GM19238 (cell line): ENCODE results near the gene AP5Z1.

Source experiments
- DNase-seq: peaks from one replicate; pipeline ENCODE4 v3.0.0; 2011; ENCODE audit warnings: low spot score; ENCODE audit not compliant: insufficient read length

AP5Z1 gene

DNA sequence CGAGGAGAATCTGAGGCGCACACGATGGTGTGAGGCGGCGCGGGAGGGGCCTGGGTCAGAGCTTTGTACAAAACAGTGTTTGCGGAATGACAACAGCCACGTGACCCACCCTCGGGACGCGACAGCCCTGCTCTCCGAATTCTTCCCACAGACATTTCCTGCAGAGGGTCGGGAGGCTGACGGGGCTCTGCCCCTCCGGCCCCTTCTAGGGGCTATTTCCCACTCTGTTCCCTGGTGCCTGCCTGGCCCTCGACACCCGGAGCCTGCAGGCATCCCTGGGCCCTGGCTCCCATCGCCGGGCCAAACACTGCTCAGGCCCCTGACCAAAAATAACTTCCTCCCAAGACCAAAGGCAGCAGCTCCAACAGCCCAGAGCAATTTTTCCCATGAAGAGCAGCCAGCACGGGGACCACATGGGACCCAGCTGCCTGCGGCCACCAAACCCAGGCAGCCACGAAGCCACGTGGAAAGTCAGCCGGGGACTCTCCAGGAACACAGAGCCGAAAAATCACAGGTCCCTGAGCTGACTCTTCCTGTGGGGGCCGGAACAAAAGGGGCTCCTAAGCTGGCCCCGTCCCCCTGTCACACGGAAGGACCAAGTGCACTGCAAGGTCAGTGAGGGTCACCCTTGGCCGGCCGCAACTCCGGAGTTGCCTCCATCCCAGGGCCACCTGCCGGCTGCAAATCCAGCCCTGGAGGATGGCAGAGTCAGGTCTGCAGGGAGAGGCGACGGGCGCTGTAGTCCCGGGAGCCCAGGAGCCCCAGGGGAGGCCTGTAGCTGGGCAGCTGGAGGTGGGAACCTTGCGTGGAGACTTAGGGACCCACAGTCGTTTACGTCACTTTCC is 44.4 kb downstream of the AP5Z1 start:
- DNase-seq: no peak

DNA sequence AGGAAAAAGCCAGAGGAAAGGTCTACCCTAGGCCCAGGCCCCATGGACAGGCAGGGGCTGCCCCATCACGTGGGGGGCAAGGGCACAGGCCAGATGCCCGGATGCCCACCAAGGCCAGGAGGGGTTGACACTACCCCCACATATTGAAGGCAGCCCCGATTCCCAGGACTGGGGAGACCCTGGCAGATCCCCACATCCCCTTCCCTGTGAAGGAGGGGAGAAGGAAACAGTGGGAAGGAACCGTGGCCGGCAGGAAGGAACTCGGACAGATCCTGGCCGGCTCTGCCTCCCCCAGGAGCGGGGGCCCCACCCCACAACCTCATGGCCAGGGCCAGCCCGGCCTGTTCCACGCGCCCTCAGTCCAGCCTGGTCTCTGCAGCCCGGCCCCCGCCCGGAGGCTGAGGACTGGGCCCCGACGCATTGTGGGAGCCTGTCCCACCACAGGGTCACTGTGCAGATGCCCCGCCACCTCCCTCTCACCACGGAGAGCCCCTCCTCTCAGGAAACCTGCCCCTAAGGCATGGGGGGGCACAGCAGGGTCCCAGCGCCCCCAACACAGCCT is 45.1 kb downstream of the AP5Z1 start:
- no peak for DNase-seq

DNA sequence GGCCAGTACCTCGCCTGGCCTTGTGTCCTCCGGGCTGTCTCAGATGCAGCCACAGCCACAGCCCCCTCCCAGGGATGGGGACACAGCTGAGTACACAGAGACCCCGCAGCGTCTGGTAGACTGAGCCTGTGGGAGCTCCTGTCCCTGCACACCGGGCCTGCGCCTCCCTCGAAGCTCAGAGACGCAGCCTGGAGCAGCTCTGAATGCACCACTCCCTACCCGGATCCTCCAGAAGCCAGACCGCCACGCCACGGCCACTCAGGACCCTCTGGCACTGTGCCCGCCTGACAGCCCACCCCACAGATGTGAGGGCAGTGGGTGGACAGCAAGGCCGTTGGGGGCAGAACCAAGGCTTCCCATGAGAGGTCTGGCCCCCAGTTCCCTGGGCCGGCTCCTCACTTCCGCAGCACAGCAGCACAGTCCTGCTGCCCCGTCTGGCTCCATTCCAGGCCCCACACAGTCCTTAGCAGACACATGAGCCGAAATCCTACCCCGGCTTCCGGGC is 45.6 kb downstream of the AP5Z1 start:
- DNase-seq: no peak

DNA sequence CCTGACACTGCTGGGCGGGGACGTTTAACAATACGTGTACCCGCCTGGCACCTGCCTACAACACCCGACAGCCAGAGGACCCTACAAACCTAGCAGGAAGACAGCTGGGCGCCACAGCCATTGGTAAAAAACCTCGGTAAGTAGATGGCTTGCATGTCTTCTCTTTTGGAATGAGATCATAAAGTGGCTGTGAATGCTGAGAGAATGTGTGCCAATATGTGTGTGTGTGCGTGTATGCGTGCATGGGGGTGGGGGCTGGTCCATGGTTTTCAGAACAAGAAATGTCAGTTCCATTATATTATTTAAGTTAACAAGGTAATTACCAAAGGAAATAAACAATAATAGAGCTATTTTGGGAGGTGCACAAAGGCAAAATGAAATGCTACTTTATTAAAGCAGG is 47.3 kb downstream of the AP5Z1 start:
- DNase-seq: no peak

DNA sequence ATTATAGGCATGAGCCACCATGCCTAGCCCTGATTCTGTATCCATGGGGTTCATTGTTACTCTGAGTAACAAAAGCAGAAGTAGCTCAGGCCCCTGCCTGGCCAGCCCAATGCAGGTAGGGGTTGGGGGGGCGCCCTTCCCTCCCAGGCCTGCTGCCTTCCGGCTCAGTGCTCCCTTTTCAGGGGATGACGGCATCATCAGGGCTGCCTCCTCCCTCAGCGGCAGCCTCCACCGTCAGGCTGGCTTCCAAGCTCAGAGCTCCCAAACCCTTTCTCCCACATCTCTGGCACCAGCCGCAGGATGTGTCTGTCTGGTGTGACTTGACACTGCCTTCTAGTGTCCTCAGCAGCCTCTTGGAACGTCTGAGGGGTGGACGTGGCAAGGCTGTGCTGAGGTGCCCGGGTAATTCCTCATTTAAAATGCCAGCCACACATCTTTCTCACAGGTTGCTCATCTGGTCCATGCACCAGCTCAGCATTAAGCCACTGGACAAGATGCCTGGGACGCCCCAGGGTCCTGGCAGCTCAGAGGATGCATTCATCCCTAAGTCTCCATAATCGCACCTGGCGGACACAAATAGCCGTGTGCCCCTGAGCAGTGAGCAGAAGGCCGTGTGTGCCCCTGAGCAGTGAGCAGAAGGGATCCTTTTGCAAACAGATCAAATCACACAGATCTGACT is 48.2 kb downstream of the AP5Z1 start:
- DNase-seq: no peak

DNA sequence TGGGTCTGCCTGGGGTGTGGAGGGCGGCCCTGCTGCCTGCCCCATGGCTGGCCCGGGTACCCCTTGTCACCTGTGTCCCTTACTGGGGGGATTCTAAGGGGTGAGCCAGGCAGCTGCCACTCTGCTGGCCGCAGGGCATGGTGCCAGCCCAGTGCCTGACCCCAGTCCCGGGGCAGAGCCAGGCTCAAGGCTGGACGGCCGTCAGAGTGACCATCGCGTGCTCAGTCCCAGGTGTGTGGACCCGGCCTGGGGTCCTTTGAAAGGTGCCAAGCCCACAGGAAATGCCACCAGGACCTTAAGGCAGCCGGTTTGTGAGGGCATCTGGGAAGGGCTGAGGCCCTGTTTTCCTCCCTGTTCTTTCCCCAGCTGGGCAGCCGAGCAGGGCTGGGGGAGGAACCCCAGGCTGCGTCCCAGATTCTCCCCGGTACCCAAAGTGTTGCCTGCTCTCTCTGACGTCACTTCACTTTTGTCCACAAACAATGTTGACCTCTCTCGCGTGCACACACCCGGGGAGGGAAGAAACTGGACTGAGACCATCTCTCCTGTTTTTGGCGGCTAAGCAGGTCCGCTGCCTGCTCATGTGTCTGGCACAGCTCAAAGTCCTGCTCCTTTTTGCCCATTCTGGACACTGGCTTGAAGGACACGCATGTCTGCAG is 48.8 kb downstream of the AP5Z1 start:
- no peak for DNase-seq

DNA sequence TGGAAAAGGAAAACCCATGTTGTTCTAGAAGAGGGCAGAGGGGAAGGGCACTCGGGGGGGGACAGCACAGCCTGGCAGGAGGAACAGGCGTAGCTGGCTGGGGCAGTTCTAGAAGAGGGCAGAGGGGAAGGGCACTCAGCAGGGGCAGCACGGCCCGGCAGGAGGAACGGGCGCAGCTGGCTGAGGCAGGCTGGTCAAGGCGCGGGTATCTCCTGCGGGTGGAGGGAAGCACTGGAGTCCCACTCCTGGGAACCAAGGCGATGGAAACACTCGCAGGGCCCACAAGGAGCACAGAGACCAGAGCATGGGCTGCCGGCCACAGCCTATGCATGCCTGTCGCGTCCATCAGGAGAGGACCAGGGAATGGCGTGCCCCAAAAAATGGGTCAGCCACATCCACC is 49.7 kb downstream of the AP5Z1 start:
- no peak for DNase-seq

DNA sequence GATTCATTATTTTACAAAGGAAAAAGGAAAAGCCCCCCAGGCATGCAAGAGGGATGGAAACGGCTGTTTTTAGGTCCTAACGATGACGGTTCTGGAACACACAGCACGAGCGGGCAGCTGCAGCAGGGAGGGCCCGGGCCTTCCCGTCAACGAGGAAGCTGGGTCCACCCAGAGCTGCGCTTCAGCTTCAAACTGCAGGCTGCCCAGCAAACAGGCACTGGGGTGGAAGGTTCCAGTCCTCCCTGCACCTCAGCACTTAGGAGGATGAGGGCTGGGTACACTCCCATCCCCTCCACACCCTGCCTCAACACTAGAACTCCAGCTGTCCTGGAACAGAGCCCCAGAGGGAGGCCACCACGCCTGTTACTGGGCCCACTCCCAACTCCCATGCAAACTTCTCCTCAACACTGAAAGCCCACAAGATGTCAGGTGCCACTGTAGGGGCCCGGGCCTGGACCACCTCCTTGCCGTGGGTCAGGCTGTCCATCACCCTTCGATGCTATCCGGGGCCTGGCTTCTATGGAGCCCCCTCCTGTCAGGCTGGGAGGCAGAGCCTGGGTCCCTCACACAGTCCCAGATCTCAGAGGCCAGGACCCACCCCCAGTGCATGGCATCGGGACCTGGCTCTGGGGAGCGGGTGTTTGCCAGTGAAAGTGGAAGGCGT is 53.4 kb downstream of the AP5Z1 start:
- no peak for DNase-seq

DNA sequence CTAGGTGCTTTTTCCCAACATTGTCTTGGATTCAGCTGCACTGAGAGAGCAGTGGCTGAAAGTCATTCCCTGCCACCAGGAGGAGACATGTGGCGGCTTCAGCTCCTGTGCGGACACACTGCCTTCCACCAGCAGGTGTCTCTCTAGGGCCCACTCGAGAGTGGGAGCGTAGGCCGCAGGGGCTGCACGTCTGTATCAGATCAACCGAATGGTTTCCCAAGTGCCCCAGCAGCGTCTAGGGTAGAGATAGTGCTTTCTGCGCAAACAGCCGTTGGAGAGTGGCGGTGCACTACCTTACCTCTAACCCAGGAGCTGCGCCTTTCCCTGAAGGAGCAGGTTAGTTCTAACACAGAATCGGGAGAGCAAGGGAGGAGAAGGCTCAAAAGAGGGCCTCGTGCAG is 54.8 kb downstream of the AP5Z1 start:
- DNase-seq: no peak

DNA sequence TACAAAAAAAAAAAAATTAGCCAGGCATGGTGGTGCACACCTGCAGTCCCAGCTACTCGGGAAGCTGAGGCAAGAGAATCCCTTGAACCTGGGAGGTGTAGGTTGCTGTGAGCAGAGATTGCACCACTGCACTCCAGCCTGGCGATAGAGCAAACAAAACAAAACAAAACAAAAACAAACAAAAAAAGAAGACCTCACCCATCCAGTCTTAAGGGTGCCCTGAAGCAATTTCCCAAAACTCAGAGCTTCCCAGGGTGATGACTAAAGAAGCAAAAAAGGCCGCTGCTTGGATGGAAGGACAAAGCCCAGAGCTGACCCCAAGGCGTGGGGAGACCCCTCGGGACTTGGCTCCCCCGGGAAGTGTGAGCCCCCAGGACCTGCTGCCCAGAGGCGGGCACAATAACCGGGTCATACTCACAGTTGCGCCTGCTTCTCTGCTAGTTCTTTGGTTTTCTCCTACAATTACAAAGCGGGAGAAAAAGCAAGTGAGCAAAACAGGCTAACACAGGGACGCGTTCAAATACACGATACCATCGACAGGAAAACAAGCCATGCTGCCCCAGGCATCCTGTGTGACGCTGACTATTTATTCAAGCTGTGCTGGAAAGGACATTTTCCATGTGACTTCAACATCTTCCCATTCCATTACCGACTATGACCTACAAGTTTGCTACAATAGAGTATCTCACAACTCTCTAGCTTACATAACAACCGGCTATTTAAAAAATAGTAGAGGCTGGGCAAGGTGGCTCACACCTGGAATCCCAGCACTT is 56.5 kb downstream of the AP5Z1 start:
- no peak for DNase-seq

DNA sequence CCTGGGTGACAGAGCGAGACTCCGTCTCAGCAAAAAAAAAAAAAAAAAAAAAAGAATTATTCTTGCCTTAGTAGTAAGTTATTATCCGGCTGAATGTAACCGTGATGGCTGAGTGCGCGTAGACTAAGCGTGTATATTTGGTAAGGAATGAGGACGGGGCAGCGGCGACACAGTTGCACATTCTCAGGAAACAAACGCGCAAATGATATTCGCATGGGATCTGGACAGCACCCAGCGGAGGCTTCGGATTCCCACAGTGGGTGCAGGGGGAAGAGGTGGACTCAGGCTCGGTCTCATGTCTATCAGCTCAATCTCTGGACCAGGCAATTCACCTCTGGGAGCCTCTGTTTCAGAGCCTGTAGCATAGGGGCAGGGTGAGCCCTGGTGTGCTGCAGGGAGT is 57.3 kb downstream of the AP5Z1 start:
- DNase-seq: no peak

DNA sequence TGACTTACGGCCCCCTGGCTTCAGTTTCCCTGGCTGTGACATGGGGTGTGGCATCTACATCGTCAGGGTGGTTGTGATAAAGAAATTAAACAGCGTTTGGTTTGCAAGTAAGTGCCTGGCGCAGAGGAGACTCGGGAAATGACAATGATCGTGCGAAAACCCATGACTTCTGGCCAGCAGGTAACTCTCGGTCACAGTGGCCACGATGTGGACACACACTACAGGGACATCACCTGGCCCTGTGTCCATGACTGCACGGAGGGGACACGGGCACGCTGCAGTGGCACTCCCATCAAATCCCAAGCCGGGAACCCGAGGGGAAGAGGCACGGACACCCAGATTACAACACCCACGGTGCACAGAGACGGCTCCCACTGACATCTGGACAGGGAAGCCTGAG is 57.8 kb downstream of the AP5Z1 start:
- DNase-seq: no peak

DNA sequence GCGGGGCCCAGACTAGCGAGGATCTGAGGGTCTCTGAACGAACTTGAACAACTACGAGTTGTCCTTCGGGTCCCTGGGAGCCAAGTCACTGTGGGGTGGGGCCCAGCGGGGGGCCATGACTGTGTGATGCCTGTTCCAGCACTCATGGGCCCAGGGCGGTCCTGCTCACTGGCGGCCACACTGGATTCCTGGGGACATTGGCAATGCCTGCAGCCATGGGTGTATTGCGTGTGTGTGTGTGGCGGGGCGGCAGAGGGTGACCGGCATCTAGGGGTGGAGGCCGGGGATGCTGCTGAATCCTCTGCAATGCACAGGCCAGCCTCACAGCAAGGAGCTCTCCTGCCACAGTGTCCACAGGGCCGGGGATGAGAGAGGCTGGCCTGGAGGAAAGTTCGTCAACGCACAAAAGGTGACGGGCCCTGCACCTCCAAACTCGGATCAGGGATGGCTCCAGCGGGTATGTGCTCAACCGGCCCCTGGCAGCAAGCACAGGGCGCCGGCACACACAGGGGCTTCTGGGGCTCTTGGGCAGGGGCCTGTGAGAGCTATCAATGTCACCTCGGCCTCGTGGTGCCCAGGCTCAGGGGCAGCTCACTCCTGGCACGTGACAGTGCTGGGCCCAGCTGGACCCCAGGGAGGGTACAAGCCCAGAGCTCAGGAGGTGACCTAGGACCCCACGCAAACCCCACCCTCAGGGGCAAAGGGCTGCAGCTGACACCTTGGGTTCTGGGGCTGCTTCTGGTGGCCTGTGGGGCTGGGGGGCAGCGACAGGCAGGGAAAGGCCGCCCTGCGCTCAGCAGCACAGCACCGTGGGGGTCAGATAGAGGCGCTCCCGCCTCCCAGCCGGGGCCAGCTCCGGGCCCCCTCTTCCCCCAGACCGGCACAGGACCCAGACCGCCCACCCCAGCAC is 58.5 kb downstream of the AP5Z1 start:
- no peak for DNase-seq

DNA sequence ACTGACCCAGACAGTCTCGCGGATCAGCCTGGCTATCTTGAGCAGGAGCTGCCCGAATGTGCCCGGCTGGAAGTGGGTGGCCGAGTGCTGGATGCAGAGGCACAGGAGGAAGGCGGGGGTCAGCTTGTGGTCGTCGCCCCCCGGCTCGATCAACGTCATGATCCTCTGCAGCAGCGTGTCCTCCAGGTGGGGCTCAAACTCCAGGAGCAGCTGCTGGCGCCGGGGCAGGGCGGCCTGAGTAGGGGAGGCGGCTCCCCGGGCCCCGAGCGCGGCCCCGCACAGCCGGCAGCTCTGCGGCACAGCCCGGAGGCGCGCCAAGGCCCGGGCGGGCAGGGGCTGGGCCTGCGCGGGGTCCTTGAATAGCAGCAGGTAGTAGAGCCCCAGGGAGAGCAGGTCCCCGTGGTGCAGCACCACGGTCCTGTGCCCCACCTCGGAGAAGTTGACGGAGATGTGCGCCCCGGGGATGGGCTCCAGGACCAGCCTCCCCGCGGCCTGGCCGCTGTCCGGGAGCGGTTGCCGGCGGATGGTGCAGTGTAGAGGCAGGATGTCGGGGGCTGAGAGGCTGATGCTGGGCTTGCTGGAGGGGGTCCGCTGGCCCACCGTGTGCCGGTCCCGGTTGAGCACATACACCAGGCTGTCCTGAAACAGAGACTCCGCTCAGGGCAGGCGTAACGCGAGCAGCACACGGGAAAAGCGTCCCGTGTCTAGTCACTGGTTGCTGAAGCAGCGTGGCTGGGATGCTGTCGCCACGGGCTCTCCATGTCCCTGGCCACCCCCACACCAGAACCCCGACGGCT is 59.4 kb downstream of the AP5Z1 start:
- no peak for DNase-seq

DNA sequence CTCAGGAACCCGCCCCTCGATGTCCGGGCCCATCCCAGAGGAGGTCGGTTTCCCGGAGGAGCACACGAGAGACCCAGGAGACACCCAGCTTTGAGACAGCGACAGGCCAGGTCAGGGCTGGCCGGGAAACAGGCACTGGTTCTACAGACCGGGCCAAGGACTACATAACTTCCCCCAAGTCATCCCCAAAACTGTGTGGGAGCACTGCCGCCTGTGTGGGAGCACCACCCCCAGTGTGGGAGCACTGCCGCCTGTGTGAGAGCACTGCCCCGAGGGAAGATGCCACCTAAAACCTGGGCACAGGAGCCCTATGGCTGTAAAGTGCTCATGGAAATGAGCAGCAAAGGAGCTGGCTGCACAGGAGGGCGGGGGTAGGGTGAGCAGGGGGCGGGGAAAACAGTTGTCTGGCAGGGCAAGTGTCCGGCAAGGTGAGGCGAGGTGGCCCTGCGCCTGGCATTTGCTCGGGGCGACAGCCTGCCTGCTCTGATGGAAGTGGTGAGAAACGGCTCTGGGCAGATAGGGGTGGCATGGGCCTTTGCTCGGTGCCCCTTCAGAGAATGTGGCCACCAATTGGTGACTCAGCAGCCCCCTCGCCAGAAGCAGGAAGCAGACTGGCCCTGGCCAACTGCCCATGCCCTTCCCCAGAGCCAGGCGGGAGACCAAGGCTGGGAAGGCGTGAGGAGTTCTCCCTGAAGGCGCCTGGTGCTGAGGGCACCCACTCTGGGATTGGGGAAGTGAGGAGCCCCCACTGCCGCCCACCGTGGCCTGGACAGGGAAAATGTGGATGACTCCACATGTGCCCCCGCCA is 60.2 kb downstream of the AP5Z1 start:
- no peak for DNase-seq

DNA sequence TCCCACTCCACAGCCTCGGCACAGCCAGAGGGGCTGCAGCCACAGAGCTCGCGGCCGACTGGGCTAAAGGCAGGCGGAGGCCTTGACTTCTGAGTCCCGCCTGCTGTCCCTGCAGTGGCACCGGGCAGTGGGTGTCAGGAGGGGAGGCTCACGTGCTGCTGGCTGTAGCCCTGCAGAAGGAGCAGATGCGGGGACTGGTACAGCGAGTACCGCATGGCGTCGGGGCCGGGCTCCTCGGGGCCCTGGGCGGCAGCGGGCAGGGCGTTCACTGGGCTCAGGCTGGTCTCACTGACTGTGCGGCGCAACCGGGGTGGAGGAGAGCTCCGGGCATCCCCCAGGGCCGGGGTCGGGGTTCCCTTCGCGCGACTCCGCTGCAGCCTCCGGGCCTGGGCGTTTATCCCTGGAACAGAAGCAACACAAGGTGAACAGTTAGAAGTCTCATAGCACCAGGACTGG is 60.8 kb downstream of the AP5Z1 start:
- DNase-seq: no peak

DNA sequence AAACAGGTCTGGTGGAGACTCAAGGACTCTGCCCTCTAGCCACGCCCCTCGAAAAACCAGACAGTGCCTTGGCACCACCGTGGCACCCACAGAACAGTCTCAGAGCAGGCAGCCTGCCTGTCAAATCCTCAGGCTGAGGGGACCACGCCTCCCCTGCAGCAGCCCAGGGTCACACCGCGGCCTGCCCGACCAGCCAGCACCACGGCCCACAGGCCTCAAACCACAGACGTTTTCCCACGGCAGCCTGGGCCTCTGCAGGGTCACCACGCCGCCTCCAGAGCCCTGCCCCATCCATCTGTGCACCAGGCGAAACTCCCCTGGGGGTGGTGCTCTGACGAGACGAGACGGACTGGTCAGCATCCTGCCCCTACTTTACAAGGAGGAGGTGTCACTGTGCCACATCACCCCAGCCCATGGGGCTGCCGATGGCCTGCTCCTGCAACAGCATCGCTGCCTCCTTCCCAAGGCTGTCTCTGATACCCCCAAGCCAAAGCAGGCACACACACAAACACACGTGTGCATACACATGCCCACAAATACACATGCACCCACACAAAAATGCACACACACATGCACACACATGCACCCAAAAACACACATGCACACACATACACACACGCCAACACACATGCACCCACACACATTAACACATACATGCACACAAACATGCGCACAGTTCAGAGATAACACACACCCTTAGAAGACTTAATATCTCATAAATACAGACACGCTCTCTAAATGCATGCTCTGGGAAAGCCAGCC is 61.8 kb downstream of the AP5Z1 start:
- DNase-seq: no peak
